GM12864 (cell line): Measurements from ENCODE around the gene CD52.

Source experiments
- DNase-seq: peaks from one replicate; pipeline ENCODE4 v3.0.0-alpha.2; 2011; ENCODE audit warnings: low read depth
- H3K4me3 ChIP-seq: 2 replicates; pipeline ENCODE4 v1.5.1; 2011; ENCODE audit warnings: mild to moderate bottlenecking, low read depth, low read length, control low read depth
- TF ChIP-seq, protein P1 (sequence below): IDR thresholded peaks from 2 replicates; pipeline ENCODE4 v1.5.1; 2011; ENCODE audit warnings: low read depth, mild to moderate bottlenecking, moderate library complexity, low read length, control low read depth, inconsistent platforms; ENCODE audit errors: missing control alignments

Gene CD52

DNA sequence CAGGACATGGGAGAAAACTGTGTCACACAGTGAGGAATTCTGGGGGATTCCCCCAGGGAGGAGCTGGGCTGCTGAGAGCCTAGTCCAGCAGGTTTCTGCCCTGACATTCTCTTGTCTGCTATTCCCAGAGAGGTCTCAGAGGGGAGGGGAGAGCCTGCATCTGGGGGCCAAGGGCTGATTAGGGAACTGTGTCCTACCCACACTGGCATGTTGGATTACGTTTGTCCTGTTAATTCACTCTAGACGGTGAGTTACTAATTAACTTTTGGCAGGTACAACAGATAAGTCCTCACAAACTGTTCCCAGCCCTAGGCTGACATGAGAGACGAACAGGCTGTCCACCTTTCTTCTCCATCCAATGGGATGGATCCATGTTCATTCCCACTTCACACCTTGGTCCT, 40.5 kb upstream of the CD52 start:
- no peak overlapping the region for H3K4me3 ChIP-seq
- DNase-seq, result no peak
- TF ChIP-seq, protein P1, sequence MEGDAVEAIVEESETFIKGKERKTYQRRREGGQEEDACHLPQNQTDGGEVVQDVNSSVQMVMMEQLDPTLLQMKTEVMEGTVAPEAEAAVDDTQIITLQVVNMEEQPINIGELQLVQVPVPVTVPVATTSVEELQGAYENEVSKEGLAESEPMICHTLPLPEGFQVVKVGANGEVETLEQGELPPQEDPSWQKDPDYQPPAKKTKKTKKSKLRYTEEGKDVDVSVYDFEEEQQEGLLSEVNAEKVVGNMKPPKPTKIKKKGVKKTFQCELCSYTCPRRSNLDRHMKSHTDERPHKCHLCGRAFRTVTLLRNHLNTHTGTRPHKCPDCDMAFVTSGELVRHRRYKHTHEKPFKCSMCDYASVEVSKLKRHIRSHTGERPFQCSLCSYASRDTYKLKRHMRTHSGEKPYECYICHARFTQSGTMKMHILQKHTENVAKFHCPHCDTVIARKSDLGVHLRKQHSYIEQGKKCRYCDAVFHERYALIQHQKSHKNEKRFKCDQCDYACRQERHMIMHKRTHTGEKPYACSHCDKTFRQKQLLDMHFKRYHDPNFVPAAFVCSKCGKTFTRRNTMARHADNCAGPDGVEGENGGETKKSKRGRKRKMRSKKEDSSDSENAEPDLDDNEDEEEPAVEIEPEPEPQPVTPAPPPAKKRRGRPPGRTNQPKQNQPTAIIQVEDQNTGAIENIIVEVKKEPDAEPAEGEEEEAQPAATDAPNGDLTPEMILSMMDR, result no peak

DNA sequence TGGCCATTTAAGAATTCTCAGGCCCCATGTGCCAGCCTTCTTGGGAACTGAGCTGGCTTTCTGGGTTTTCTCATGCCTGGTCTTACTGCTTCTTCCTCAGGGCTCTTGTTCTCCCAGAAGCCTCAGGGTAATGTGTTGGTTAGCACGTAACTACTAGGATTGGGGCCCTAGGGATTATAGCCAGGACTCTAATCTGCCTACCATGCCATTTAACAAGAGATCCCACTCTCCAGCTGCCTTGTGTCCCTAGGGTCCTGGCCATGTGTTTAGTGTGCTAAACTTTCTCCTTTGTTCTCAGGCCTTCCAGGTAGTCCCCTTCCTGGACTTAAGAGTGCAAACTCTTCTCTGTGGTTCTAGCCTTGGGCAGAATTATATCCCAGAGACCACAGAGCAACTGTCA, 40.0 kb upstream of the CD52 start:
- no peak for DNase-seq
- H3K4me3 ChIP-seq, result no peak overlapping the region
- TF ChIP-seq, protein P1, result no peak

DNA sequence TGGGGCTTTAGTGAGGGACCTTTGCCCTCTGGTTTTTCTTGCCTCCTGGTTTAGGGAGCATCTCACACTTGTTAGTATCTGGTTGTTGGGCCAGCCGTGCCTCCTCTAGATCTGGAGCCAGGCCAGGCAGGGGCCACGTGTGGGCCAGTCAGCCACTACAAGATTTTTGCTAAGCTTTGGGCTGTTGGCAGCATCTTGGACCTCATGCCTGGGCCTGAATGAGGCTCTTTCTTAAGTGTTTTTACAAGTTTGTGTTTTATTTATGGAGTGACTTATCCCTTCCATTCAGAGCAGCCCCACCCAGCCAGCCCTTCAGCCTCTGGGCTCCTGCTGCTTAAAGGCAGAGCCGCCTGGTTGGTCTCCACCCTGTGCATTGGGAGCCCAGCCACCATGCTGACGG, 39.5 kb upstream of the CD52 start:
- no peak for DNase-seq
- TF ChIP-seq, protein P1, result no peak
- no peak overlapping the region for H3K4me3 ChIP-seq

DNA sequence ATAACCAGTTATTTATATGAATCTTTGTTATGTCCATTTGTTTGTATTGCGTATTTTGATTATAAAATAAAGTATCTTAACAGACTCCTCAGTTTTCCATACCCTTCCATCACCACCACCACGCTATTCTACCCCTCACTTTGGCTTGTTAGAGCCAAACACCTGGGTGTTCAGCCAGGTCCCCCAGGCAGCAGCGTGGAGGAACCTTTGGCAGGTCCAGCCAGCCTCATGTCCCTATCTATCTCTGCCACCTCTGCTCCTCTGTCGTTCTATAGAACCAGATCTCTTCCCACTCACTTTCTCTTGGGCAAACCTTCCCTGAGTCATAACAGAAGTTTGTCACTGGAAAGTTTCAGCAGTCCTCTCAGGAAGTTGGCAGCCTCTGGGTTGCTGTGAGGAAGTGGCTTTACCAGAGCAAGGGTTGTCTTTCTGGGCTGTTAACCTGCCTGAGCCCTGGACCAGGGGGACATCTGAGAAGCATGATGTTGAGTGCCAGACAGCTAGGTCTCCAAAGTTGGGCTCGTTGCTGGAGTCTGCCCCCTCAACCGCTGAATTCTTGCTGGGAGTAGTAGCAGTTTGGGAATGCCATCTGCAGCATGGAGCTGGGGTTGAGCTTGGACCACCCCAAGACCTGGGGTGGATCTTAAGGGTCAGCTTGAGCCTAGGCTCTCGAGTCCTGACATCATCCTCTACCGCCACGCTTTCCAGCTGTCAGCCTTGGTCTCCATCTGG, 38.9 kb upstream of the CD52 start:
- H3K4me3 ChIP-seq, result peak overlapping the region; percentile 83
- no peak for DNase-seq
- TF ChIP-seq, protein P1, result no peak

DNA sequence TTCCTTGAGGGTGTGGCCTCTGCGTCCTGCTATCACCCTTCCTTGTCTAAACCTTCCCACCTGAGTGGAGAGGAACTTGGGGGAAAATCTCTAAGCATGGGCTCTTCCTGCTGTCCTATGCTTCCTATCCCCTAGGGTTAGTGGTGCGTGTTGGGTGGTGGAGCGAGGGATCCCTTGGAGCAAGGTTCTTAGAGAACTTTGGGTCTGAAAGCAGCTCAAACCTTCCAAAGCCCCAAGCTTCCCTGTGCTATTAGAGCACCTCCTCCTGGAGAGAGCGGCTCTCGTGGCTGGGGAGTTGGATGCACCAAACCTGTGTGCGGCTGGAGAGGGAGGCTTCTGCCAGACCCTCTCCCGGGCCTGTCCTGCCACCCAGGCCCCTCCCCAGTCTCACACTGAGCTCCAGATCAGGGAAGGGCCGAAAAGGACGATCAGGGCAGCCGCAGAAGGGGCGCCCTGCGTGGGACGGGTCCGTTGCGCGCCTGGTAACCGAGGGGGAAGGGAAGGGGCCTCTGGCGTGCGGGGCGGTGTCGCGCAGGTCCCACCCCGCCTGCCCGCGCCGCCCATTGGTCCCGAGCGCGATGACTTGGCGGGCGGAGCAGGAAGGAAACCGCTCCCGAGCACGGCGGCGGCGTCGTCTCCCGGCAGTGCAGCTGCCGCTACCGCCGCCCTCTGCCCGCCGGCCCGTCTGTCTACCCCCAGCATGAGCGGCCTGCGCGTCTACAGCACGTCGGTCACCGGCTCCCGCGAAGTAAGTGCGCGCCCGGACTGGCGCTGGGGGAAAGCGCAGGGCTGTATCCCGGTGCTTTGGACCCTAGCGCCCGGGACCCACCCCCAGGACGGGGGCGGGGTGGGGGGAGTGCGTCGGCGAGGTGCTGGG, 38.1 kb upstream of the CD52 start, which contains the start of gene SH3BGRL3:
Gene SH3BGRL3 (plus strand): TSS at position 631 of the 877 bp plus-strand sequence. CDS start 70 bp downstream, at position 701.
- TF ChIP-seq, protein P1, result peak; percentile 41
- DNase-seq, result no peak
- H3K4me3 ChIP-seq, result peak within 1 kb of the TSS; percentile 83

DNA sequence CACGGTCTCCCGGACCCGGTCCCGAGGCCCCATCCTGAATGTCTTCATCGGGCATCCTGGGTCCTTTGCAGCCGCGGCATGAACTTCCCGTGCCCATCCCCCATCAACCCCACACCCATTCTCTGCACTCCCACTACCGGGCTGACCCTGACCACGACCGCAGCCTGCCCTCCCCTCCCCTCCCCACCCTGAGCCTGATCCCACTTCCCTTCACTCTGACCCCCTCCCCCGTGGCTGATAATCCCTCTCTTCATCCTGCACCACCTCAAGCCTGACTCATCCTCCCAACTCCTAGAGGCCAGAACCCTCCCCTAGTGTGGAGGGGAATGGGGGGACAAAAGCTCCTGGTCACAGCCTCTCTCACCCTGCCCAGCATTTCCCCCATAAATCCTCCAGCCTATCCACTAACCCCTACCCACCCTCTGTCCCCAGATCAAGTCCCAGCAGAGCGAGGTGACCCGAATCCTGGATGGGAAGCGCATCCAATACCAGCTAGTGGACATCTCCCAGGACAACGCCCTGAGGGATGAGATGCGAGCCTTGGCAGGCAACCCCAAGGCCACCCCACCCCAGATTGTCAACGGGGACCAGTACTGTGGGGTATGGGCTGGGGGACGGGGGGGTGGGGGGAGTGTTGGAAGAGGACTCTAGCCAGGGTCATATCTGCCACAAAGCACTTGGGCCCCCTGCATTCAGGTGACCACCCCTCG, 37.3 kb upstream of the CD52 start:
- DNase-seq, result no peak
- H3K4me3 ChIP-seq, result peak overlapping the region; percentile 83
- TF ChIP-seq, protein P1, result no peak
